Esophagus muscularis mucosa (tissue), 4 donors: ENCODE results near the gene SLC16A3.

ENCODE experiments used
- EP300 ChIP-seq: sonication (generic); formaldehyde crosslinking; IDR thresholded peaks from one replicate; pipeline ENCODE4 v1.6.1; 2017; ENCODE audit warnings: antibody characterized with exemption
- POLR2A ChIP-seq: fragments of 450-650 bp; IDR thresholded peaks from one replicate; pipeline ENCODE4 v1.6.1; 2017; ENCODE audit warnings: antibody characterized with exemption, moderate library complexity, mild to moderate bottlenecking, low read depth
- POLR2AphosphoS5 ChIP-seq, 2 donors: sonication (generic); formaldehyde crosslinking; IDR thresholded peaks; one replicate each; pipeline ENCODE4 v1.6.1; 2017; ENCODE audit warnings: antibody characterized with exemption in 2 of 2
- TF ChIP-seq, protein P1 (sequence below), 3 experiments: fragments of 200-600 bp in 2 of 3; fragments of 450-650 bp in 1 of 3; sonication (generic) in 2 of 3; IDR thresholded peaks; one replicate each; pipeline ENCODE4 v1.5.1; 2017 to 2019; ENCODE audit warnings: antibody characterized with exemption in 3 of 3, mild to moderate bottlenecking in 2 of 3, moderate library complexity in 1 of 3

GRCh38 chr17:82227629-82228277, 1.1 kb upstream of the SLC16A3 start:
- TF ChIP-seq, protein P1, sequence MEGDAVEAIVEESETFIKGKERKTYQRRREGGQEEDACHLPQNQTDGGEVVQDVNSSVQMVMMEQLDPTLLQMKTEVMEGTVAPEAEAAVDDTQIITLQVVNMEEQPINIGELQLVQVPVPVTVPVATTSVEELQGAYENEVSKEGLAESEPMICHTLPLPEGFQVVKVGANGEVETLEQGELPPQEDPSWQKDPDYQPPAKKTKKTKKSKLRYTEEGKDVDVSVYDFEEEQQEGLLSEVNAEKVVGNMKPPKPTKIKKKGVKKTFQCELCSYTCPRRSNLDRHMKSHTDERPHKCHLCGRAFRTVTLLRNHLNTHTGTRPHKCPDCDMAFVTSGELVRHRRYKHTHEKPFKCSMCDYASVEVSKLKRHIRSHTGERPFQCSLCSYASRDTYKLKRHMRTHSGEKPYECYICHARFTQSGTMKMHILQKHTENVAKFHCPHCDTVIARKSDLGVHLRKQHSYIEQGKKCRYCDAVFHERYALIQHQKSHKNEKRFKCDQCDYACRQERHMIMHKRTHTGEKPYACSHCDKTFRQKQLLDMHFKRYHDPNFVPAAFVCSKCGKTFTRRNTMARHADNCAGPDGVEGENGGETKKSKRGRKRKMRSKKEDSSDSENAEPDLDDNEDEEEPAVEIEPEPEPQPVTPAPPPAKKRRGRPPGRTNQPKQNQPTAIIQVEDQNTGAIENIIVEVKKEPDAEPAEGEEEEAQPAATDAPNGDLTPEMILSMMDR (IDR thresholded peaks at IDR 0.05): no peak
- TF ChIP-seq POLR2A (no peak), POLR2AphosphoS5 (IDR thresholded peaks at IDR 0.05) (no peak), EP300 (no peak)
